SU-DHL-6 (cell line): Measurements from ENCODE around the gene TNPO1.

Experiments
- EZH2phosphoT487 ChIP-seq: fragments of 200-600 bp; sonication (generic), shearing (Covaris generic); conservative IDR thresholded peaks from 2 replicates; pipeline ENCODE4 v1.6.1; 2018; ENCODE audit warnings: mild to moderate bottlenecking, antibody characterized with exemption, low read length, moderate library complexity, mixed read lengths
- TF ChIP-seq, protein P1 (sequence below): fragments of 200-600 bp; sonication (generic); IDR thresholded peaks from one replicate; pipeline ENCODE4 v1.5.1; 2017; ENCODE audit warnings: antibody characterized with exemption, mild to moderate bottlenecking, low read length, moderate library complexity; ENCODE audit not compliant: insufficient read depth, poor library complexity, severe bottlenecking

DNA sequence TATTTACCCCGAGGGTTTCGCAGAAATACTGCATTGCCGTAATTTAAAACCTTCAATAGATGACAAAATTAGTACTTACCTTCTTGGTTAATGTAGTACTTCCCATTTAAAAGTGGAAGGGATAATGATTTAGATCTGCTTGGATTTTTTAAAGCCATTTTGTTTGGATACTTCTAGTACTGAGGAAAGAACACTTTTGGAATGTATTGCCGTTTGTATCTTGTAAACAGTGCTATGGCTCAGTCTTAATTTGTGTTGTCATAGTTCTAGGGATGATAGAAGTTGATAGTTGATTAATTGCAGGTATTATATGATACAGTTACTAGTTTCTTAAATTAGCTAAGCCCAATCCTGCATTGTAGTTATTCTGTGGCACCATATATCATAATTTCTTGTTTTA is 33.1 kb downstream of the TNPO1 start:
- TF ChIP-seq, protein P1, sequence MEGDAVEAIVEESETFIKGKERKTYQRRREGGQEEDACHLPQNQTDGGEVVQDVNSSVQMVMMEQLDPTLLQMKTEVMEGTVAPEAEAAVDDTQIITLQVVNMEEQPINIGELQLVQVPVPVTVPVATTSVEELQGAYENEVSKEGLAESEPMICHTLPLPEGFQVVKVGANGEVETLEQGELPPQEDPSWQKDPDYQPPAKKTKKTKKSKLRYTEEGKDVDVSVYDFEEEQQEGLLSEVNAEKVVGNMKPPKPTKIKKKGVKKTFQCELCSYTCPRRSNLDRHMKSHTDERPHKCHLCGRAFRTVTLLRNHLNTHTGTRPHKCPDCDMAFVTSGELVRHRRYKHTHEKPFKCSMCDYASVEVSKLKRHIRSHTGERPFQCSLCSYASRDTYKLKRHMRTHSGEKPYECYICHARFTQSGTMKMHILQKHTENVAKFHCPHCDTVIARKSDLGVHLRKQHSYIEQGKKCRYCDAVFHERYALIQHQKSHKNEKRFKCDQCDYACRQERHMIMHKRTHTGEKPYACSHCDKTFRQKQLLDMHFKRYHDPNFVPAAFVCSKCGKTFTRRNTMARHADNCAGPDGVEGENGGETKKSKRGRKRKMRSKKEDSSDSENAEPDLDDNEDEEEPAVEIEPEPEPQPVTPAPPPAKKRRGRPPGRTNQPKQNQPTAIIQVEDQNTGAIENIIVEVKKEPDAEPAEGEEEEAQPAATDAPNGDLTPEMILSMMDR, result no peak
- no peak for TF ChIP-seq EZH2phosphoT487
